H1 (cell line): ENCODE measurements around the gene CFAP61. TPM values are rescaled to one million over a fixed set of nuclear protein-coding genes. Genes with fewer than 3 reads are reported as not detected.

Source experiments
- CTCF ChIA-PET: fragments of 300-600 bp; sonication (Branson Sonifier 250); formaldehyde crosslinking; loops from one replicate; lab custom pipeline; 2021; ENCODE audit not compliant: partially characterized antibody; lab: Charles Lee
- POLR2A ChIA-PET: fragments of 300-600 bp; sonication (Branson Sonifier 250); formaldehyde crosslinking; loops from one replicate; lab custom pipeline; 2021; ENCODE audit warnings: inconsistent platforms; ENCODE audit not compliant: partially characterized antibody; lab: Charles Lee
- DNase-seq, 2 experiments: peaks; one replicate each; pipeline versions ENCODE4 v3.0.0 to v3.0.0-alpha.2; 2010 to 2022; ENCODE audit warnings: low spot score in 2 of 2, low read depth in 1 of 2, mixed read lengths in 1 of 2
- FAIRE-seq: peaks from 2 replicates; lab custom pipeline; 2011; peaks lifted over from hg19 to GRCh38; lab: Jason Lieb, UNC
- H2AFZ ChIP-seq: 2 replicates; pipeline ENCODE4 v1.8.1; 2012; ENCODE audit warnings: low read length, inconsistent platforms
- H2AK5ac ChIP-seq: 2 replicates; pipeline ENCODE4 v1.6.1; 2013; ENCODE audit warnings: low read depth, low read length
- H2BK120ac ChIP-seq: replicated peaks from 2 replicates; pipeline ENCODE3; 2013; ENCODE audit warnings: low read depth, low read length, inconsistent platforms
- H2BK12ac ChIP-seq: 2 replicates; pipeline ENCODE4 v1.6.1; 2013; ENCODE audit warnings: low read depth, low read length
- H2BK15ac ChIP-seq: 2 replicates; pipeline ENCODE4 v1.6.1; 2013; ENCODE audit warnings: low read length
- H2BK20ac ChIP-seq: 2 replicates; pipeline ENCODE4 v1.6.1; 2013; ENCODE audit warnings: low read length
- H2BK5ac ChIP-seq: 2 replicates; pipeline ENCODE4 v1.6.1; 2013; ENCODE audit warnings: low read depth, low read length
- H3K14ac ChIP-seq: 2 replicates; pipeline ENCODE4 v1.6.1; 2013; ENCODE audit warnings: inconsistent platforms; ENCODE audit not compliant: insufficient read length
- H3K18ac ChIP-seq: 2 replicates; pipeline ENCODE4 v1.6.1; 2013; ENCODE audit warnings: low read length; ENCODE audit errors: extremely low read depth
- H3K23ac ChIP-seq: 2 replicates; pipeline ENCODE4 v1.6.1; 2013; ENCODE audit warnings: inconsistent platforms; ENCODE audit not compliant: insufficient read length
- H3K23me2 ChIP-seq: 2 replicates; pipeline ENCODE4 v1.6.1; 2013; ENCODE audit warnings: low read depth, low read length
- H3K27ac ChIP-seq: 2 replicates; pipeline ENCODE4 v1.6.1; 2011; ENCODE audit warnings: low read depth, low read length, inconsistent platforms
- H3K27me3 ChIP-seq, 4 experiments: replicated peaks in 1 of 4; 1 replicate in 1 of 4; 2 replicates in 3 of 4; pipeline versions ENCODE4 v1.6.1 to v1.8.1; 2011 to 2013; ENCODE audit warnings: low read length in 3 of 4, mild to moderate bottlenecking in 3 of 4, inconsistent platforms in 2 of 4, mixed read lengths in 2 of 4, moderate library complexity in 1 of 4; ENCODE audit not compliant: control insufficient read depth in 3 of 4, insufficient read depth in 3 of 4; ENCODE audit errors: extremely low read depth in 1 of 4
- H3K36me3 ChIP-seq, 4 experiments: 2 replicates each; pipeline versions ENCODE4 v1.6.1 to v1.8.1; 2011 to 2013; ENCODE audit warnings: mild to moderate bottlenecking in 4 of 4, low read length in 3 of 4, moderate library complexity in 2 of 4, control low read depth in 1 of 4, inconsistent platforms in 1 of 4; ENCODE audit not compliant: insufficient read depth in 4 of 4, control insufficient read depth in 2 of 4
- H3K4ac ChIP-seq: replicated peaks from 2 replicates; pipeline ENCODE3; 2013; ENCODE audit warnings: low read length, low read depth, mixed read lengths, inconsistent platforms; ENCODE audit not compliant: insufficient read length
- H3K4me1 ChIP-seq, 4 experiments: replicated peaks in 1 of 4; 1 replicate in 1 of 4; 2 replicates in 3 of 4; pipeline versions ENCODE4 v1.6.1 to v1.8.1; 2011 to 2013; ENCODE audit warnings: low read length in 3 of 4, inconsistent platforms in 2 of 4, mixed read lengths in 1 of 4; ENCODE audit not compliant: insufficient read depth in 4 of 4, control insufficient read depth in 3 of 4
- H3K4me2 ChIP-seq, 2 experiments: 2 replicates each; pipeline versions ENCODE4 v1.6.1 to v1.8.1; 2011 to 2013; ENCODE audit warnings: low read depth in 2 of 2, low read length in 2 of 2, control low read depth in 1 of 2, inconsistent platforms in 1 of 2, mild to moderate bottlenecking in 1 of 2; ENCODE audit not compliant: insufficient read depth in 1 of 2
- H3K4me3 ChIP-seq, 4 experiments: fragments of 200-600, 300-600 bp in 1 of 4; sonication (generic), shearing (Covaris generic), sonication (Bioruptor Twin) in 1 of 4; 2 replicates each; pipeline versions ENCODE4 v1.5.1 to v1.8.1; 2011 to 2016; ENCODE audit warnings: low read length in 4 of 4, low read depth in 3 of 4, control low read depth in 2 of 4, inconsistent platforms in 2 of 4, mild to moderate bottlenecking in 2 of 4, mixed read lengths in 1 of 4, moderate library complexity in 1 of 4; ENCODE audit not compliant: insufficient read depth in 2 of 4; ENCODE audit errors: extremely low read depth in 1 of 4
- H3K56ac ChIP-seq: replicated peaks from 2 replicates; pipeline ENCODE3; 2013; ENCODE audit warnings: low read depth, mild to moderate bottlenecking, mixed read lengths, low read length, inconsistent platforms; ENCODE audit not compliant: insufficient read length
- H3K79me1 ChIP-seq: 2 replicates; pipeline ENCODE4 v1.6.1; 2013; ENCODE audit warnings: low read depth, low read length, control low read depth
- H3K79me2 ChIP-seq, 2 experiments: 2 replicates each; pipeline versions ENCODE4 v1.6.1 to v1.8.1; 2012 to 2013; ENCODE audit warnings: low read length in 2 of 2, mild to moderate bottlenecking in 2 of 2, inconsistent platforms in 1 of 2; ENCODE audit not compliant: insufficient read depth in 2 of 2, control insufficient read depth in 1 of 2
- H3K9ac ChIP-seq, 4 experiments: replicated peaks in 1 of 4; 1 replicate in 1 of 4; 2 replicates in 3 of 4; pipeline versions ENCODE4 v1.6.1 to v1.8.1; 2011 to 2013; ENCODE audit warnings: low read depth in 3 of 4, low read length in 3 of 4, control low read depth in 2 of 4, mild to moderate bottlenecking in 2 of 4, moderate library complexity in 2 of 4, inconsistent platforms in 1 of 4; ENCODE audit errors: extremely low read depth in 1 of 4
- H3K9me3 ChIP-seq, 2 experiments: 2 replicates each; pipeline versions ENCODE4 v1.6.1 to v1.8.1; 2012 to 2013; ENCODE audit warnings: mild to moderate bottlenecking in 2 of 2, moderate library complexity in 2 of 2, control low read depth in 1 of 2, inconsistent platforms in 1 of 2, low read depth in 1 of 2, low read length in 1 of 2, mixed read lengths in 1 of 2; ENCODE audit not compliant: insufficient read depth in 2 of 2
- H4K20me1 ChIP-seq, 2 experiments: replicated peaks in 1 of 2; 2 replicates each; pipeline versions ENCODE3 to v1.8.1; 2011 to 2013; ENCODE audit warnings: inconsistent platforms in 2 of 2, low read length in 2 of 2, mild to moderate bottlenecking in 1 of 2; ENCODE audit not compliant: insufficient read depth in 2 of 2, control insufficient read depth in 1 of 2
- H4K5ac ChIP-seq: 2 replicates; pipeline ENCODE4 v1.6.1; 2013; ENCODE audit warnings: low read length, low read depth, mixed read lengths, inconsistent platforms; ENCODE audit not compliant: insufficient read length
- H4K8ac ChIP-seq: 2 replicates; pipeline ENCODE4 v1.8.0; 2013; ENCODE audit warnings: mild to moderate bottlenecking, moderate library complexity, low read length, inconsistent platforms; ENCODE audit not compliant: insufficient read depth; ENCODE audit errors: extremely low read depth
- H4K91ac ChIP-seq: replicated peaks from 2 replicates; pipeline ENCODE3; 2013; ENCODE audit warnings: low read length, mixed read lengths, inconsistent platforms; ENCODE audit not compliant: insufficient read length
- CBX8 ChIP-seq: fragments of 300-800, 300-1000 bp; sonication (generic); IDR thresholded peaks from 2 replicates; pipeline ENCODE4 v1.7.1; 2016; ENCODE audit warnings: low read depth, low read length, borderline replicate concordance
- GABPA ChIP-seq: IDR thresholded peaks from 2 replicates; pipeline ENCODE4 v1.6.1; 2011; ENCODE audit warnings: mild to moderate bottlenecking, low read length, moderate library complexity, borderline replicate concordance; ENCODE audit not compliant: insufficient read depth
- RXRA ChIP-seq: IDR thresholded peaks from 2 replicates; pipeline ENCODE4 v1.6.1; 2011; ENCODE audit warnings: low read depth, mild to moderate bottlenecking, low read length, moderate library complexity; ENCODE audit not compliant: insufficient read depth
- SP1 ChIP-seq: IDR thresholded peaks from 2 replicates; pipeline ENCODE4 v1.6.1; 2011; ENCODE audit warnings: low read depth, low read length
- WGBS, 2 experiments: shearing (Covaris generic) in 1 of 2; methylation state at CpG; one replicate each; pipeline versions ENCODE4 v1.1.6 to v1.1.7; 2013 to 2015; ENCODE audit warnings: low lambda C conversion rate in 2 of 2, mixed read lengths in 2 of 2, inconsistent platforms in 1 of 2, low coverage in 1 of 2, missing lambda C conversion rate in 1 of 2; ENCODE audit not compliant: insufficient replicate concordance in 2 of 2, insufficient coverage in 1 of 2, insufficient read length in 1 of 2; ENCODE audit errors: extremely low coverage in 1 of 2, missing lambda C conversion rate in 1 of 2; 5-methylcytosine and 5-hydroxymethylcytosine counted together
- polyA plus RNA-seq, 7 experiments: library from polyadenylated mRNA; depleted of rRNA in 3 of 7; stranded (reverse) in 5 of 7; unstranded in 2 of 7; fragments of >200 nt in 5 of 7; fragments of 200-250 nt in 2 of 7; gene quantifications; 1 replicate in 5 of 7; 2 replicates in 1 of 7; 4 replicates in 1 of 7; pipeline versions ENCODE4 v1.2.1 to v1.2.3, GENCODE V29; 2011 to 2013; ENCODE audit warnings: missing spikeins in 2 of 7, mixed read lengths in 2 of 7
- total RNA-seq: library from RNA; stranded (reverse); fragmentation: NEBNext Ultra II Directional; extraction: Animal tissue kit (Norgen Biotek cat#: 25700); gene quantifications from 2 replicates; pipeline ENCODE4 v1.2.1, GENCODE V29; 2021
- TF ChIP-seq, protein P1 (sequence below): IDR thresholded peaks from 2 replicates; pipeline ENCODE4 v1.6.1; 2012; ENCODE audit warnings: low read length, inconsistent platforms
- TF ChIP-seq, protein P2 (sequence below), 3 experiments: IDR thresholded peaks; 1 replicate in 2 of 3; 2 replicates in 1 of 3; pipeline versions ENCODE4 v1.5.1 to v1.6.1; 2011; ENCODE audit warnings: low read length in 3 of 3, mild to moderate bottlenecking in 3 of 3, inconsistent platforms in 2 of 3, low read depth in 1 of 3, moderate library complexity in 1 of 3; ENCODE audit not compliant: insufficient read depth in 1 of 3; ENCODE audit errors: control extremely low read depth in 1 of 3

The CFAP61 gene
- total and polyA plus RNA-seq, 2 of the 8 experiments (the other 6 are each of a cell fraction or from before 2014, with no cell fraction given): 0.29 to 0.61 TPM

DNA sequence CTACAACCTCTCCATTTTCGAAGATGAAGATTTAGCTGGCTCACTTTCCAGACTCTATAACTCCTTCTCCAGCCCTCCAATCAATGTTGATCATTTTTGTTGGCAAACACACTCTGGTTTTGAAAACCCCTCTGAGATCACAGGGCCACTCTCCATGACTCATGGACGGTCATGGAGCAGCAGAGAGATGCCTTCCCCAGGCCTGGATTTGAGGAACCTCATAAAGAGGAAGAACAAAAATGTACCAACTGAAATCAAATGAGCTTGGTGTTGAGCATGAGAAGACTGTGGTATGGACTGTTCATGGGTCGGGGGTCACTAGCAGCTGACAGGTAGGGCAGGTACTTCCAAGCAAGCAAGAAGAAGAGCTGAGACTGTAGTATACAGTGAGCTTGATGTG lies 202.8 kb downstream of the CFAP61 start:
- Histone ChIP-seq H4K5ac (no peak overlapping the region), H3K14ac (no peak overlapping the region), H2BK5ac (no peak overlapping the region), H2BK120ac (no peak overlapping the region), H3K4me2 (no peak overlapping the region), H3K36me3 (no peaks in the 10 kb centered on the region), H4K8ac (no peak overlapping the region), H3K79me2 (no peaks in the 10 kb centered on the region), H3K56ac (no peak overlapping the region), H3K27me3 (peaks cover 0 to 4% (median 0%) of the 10 kb centered on the region in 4 experiments; a peak in 1 of 7 replicates), H3K23ac (no peak overlapping the region), H4K91ac (no peak overlapping the region), H3K4me3 (no peak overlapping the region), H2AFZ (no peak overlapping the region), H3K79me1 (no peaks in the 10 kb centered on the region), H3K9ac (no peak overlapping the region), H3K27ac (no peak overlapping the region), H2BK15ac (no peak overlapping the region), H2AK5ac (no peak overlapping the region), H3K4me1 (no peaks in the 10 kb centered on the region), H3K4ac (no peak overlapping the region), H3K9me3 (no peaks in the 10 kb centered on the region), H3K18ac (no peak overlapping the region), H3K23me2 (no peaks in the 10 kb centered on the region), H2BK12ac (no peak overlapping the region), H2BK20ac (no peak overlapping the region), H4K20me1 (no peaks in the 10 kb centered on the region)
- ChIA-PET POLR2A (no interaction called here), CTCF (interaction anchor here (0.7 to 11.3 kb wide), 5 partner anchors 16 to 339 kb away, joined by 3 to 88 read pairs (median 3); no protein-coding TSS in a partner anchor)
- FAIRE-seq: no peak
- WGBS, 2 experiments: 87% methylated on average over 3 of the region's 3 CpGs; no CpG with 5 or more reads in 1 of the 2 experiments
- no peak for DNase-seq
- TF ChIP-seq, protein P1, sequence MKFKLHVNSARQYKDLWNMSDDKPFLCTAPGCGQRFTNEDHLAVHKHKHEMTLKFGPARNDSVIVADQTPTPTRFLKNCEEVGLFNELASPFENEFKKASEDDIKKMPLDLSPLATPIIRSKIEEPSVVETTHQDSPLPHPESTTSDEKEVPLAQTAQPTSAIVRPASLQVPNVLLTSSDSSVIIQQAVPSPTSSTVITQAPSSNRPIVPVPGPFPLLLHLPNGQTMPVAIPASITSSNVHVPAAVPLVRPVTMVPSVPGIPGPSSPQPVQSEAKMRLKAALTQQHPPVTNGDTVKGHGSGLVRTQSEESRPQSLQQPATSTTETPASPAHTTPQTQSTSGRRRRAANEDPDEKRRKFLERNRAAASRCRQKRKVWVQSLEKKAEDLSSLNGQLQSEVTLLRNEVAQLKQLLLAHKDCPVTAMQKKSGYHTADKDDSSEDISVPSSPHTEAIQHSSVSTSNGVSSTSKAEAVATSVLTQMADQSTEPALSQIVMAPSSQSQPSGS: no peak
- TF ChIP-seq RXRA (no peak), CBX8 (no peak), SP1 (no peak), GABPA (no peak)
- TF ChIP-seq, protein P2, sequence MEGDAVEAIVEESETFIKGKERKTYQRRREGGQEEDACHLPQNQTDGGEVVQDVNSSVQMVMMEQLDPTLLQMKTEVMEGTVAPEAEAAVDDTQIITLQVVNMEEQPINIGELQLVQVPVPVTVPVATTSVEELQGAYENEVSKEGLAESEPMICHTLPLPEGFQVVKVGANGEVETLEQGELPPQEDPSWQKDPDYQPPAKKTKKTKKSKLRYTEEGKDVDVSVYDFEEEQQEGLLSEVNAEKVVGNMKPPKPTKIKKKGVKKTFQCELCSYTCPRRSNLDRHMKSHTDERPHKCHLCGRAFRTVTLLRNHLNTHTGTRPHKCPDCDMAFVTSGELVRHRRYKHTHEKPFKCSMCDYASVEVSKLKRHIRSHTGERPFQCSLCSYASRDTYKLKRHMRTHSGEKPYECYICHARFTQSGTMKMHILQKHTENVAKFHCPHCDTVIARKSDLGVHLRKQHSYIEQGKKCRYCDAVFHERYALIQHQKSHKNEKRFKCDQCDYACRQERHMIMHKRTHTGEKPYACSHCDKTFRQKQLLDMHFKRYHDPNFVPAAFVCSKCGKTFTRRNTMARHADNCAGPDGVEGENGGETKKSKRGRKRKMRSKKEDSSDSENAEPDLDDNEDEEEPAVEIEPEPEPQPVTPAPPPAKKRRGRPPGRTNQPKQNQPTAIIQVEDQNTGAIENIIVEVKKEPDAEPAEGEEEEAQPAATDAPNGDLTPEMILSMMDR (IDR thresholded peaks at IDR 0.05; ENCODE audit: control extremely low read depth in 1 of 3, insufficient read depth in 1 of 3, low read depth in 1 of 3, low read length in 3 of 3): no peak
